Umbilical cord (tissue), 2 donors: ENCODE data around the gene TMEM31. TPM values are rescaled to one million over a fixed set of nuclear protein-coding genes. Genes with fewer than 3 reads are reported as not detected.
A peak's percentile ranks its signal among the peaks of the same experiment; 100 is the strongest.
"Not testable (repeated sequence)": the region's sequence is repeated elsewhere in the genome, so short reads cannot be mapped to it uniquely, and the experiment has no call there.

Experiments
- DNase-seq: peaks from one replicate; pipeline ENCODE4 v3.0.0-alpha.2; 2015; ENCODE audit warnings: low spot score
- total RNA-seq: library from RNA; depleted of rRNA; stranded (reverse); fragments of >200 nt; gene quantifications from one replicate; pipeline ENCODE4 v1.2.3, GENCODE V29; 2014; ENCODE audit warnings: low replicate concordance; ENCODE audit not compliant: insufficient read depth

TMEM31 gene
- total RNA-seq, 1 donor from 2014 or later: not detected

- DNase-seq: peak; percentile 27
Measured at GRCh38 chrX:103722505-103722904, 11.8 kb downstream of the TMEM31 start.

GRCh38 chrX:103726477-103726876 is 15.8 kb downstream of the TMEM31 start:
- DNase-seq: no peak

DNA sequence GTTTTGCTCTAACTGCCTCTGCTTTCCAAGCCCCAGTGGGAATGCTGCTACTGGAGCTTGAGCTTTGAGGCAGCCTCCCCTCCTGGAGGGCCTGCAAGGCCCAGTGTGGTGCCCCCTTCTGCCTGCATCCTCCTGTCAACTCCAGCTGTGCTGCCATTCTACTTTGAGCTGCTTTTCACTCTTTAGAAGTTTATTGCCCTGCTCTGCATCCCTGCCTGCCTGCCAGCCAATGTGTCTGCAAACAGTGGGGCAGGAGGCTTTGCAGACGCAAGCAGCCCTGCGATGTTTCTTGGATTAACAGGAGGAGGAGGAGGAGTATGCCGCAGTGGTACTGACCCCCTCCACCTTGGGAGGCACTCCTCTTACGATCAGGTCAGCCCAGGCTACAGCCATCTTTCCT is 16.4 kb downstream of the TMEM31 start:
- DNase-seq: no peak

GRCh38 chrX:103729015-103729414 is 18.3 kb downstream of the TMEM31 start:
- no peak for DNase-seq

DNA sequence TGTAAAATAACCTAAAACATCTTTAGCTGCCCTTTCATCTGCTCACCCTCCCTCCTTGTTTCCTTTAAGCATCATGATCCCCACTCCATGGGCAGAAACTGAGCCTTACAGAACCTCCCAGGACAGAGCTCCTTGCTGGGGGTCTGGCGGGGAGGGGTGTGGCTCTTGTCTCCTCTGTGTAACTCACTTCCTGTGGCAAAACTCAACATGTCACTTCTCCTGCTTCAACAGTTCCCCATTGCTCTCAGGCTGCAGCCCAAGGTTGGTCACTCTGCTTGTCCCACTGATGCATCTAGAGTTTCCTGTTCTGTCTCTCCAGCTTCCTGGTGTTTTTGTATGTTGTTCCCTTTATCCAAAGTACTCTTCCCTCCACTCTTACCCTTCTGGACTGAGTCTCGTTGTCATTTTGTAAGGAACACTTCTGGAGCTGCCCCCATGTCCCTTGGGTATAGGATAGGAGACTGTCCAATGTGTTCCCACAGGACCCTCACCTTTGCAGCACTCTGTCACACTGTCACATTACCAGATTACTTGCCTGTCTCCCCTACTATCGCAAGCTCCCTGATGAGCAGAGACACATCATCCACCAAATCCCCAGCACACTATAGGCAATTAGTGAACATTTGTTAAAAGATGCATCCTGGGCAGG is 19.6 kb downstream of the TMEM31 start:
- DNase-seq: no peak

GRCh38 chrX:103730796-103731493 is 20.2 kb downstream of the TMEM31 start:
- peak; percentile 38 for DNase-seq

GRCh38 chrX:103733017-103733416 is 22.3 kb downstream of the TMEM31 start:
- DNase-seq: no peak

- DNase-seq: no peak
Measured at GRCh38 chrX:103734125-103734760, 23.5 kb downstream of the TMEM31 start.

DNA sequence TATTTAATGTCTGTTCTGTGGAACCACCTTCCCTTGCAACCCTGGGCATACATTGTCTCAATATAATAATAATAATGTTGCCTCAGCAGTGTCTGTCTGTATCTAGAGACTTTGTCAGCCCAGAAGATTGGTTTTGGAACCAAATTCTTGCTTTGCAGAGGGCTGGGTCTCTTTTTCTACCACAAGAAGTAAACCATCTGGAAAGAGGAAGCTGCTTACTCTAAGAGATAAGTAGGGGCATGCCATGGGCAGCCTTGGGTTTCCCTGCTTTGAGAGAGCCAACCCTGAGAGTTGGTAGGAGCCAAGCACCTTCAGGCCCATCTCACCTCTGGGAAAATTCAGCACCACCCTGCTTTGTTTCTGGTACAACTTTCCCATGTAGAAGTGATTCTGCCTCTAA is 27.0 kb downstream of the TMEM31 start:
- no peak for DNase-seq

- no peak for DNase-seq
Measured at GRCh38 chrX:103739421-103739820, 28.7 kb downstream of the TMEM31 start.

DNA sequence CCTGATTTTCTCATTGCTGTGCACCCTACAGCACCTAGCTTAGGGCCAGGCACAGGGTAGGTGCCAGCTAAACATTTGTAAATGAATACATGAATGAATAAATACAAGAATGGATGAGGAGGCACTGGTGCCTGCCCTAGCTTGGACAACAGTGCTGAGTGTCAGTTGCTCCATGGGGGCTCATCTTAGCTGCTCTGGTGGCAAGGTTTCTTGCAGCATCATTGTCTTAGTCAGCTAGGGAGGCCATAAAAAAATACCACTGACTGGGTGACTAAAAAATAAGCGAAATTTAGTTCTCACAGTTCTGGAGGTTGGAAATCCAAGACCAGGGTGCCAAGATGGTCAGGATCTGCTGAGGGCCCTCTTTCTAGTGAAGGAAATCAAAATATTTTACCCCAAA is 31.2 kb downstream of the TMEM31 start:
- DNase-seq: no peak

GRCh38 chrX:103742339-103742738 is 31.6 kb downstream of the TMEM31 start:
- DNase-seq: no peak

GRCh38 chrX:103747163-103747562 is 36.5 kb downstream of the TMEM31 start:
- DNase-seq: no peak

GRCh38 chrX:103754401-103754800 is 43.7 kb downstream of the TMEM31 start:
- DNase-seq: peak; percentile 12

DNA sequence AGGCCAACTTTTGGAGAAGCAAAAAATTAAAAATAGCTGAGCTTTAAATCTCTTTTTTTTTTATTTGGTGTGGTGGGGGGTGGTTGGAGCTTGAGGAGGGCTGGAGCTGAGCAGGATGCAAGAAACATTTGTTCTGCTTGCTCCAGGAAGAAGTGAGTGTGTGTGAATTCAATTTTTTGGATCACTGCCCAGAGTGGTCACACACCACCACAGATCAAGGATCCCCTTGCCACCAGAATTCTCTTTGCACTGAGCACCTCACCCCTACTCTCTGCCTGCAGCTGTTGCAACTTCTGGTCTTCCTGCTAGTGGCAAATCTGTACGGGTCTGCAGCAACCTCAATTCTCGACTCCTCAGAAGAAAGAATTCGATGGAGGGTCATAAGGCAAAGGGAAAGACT is 46.0 kb downstream of the TMEM31 start:
- DNase-seq: no peak

DNA sequence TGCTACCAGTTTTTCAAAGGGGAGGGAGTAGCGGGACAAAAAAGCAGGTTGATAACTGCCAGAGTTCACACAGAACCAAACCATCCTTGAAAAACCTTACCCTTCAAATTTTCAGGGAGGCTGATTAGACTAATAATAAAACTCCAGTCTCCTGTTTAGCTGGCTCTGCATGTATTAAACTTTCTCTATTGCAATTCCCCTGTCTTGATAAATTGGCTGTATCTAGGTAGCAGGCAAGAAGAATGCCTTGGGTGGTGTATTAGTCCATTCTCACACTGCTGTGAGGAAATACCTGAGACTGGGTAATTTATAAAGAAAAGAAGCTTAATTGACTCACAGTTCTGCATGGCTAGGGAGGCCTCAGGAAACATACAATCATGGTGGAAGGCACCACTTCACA is 47.8 kb downstream of the TMEM31 start:
- no peak for DNase-seq

GRCh38 chrX:103763541-103763940 is 52.8 kb downstream of the TMEM31 start:
- DNase-seq: not testable (repeated sequence)

Other genes starting within 250 kb of the TMEM31 start
- 11.3 TPM for gene RAB40A, start 191.4 kb upstream of the TMEM31 start, total RNA-seq
- gene TCEAL4, start 125.4 kb upstream of the TMEM31 start, total RNA-seq: 134 TPM
- gene TCEAL3, start 102.9 kb upstream of the TMEM31 start, total RNA-seq: 61.4 TPM
- 63.6 TPM for gene TCEAL1, start 81.9 kb upstream of the TMEM31 start, total RNA-seq
- gene MORF4L2, start 24.2 kb upstream of the TMEM31 start, total RNA-seq: 942 TPM
- 19.0 TPM for gene PLP1, start 65.9 kb downstream of the TMEM31 start, total RNA-seq
- 32.7 TPM for gene RAB9B, start 121.3 kb downstream of the TMEM31 start, total RNA-seq